ENCODE data around the gene NDUFA11.

GRCh38 chr19:5918463-5919079 lies 15.0 kb upstream of the NDUFA11 start:
- TF ChIP-seq POLR2AphosphoS5 (IDR thresholded peaks at IDR 0.05; ENCODE audit: low read depth, low read length) (no peak), POLR2A (IDR thresholded peaks at IDR 0.05; ENCODE audit: low read depth, low read length) (no peak), TAF1 (IDR thresholded peaks at IDR 0.05; ENCODE audit: borderline replicate concordance, low read depth, low read length) (no peak)

Measured in GM12892 (cell line).